Right atrium auricular region (tissue), 2 donors: ENCODE results near the gene CRYBA1. TPM values are rescaled to one million over a fixed set of nuclear protein-coding genes. Genes with fewer than 3 reads are reported as not detected.

Experiments
- DNase-seq: peaks from one replicate; pipeline ENCODE4 v3.0.0-alpha.2; 2019; ENCODE audit warnings: low spot score
- H3K27ac ChIP-seq, 2 donors: fragments of 200-600 bp; sonication (generic); 1 replicate in 1 of 2; 2 replicates in 1 of 2; pipeline ENCODE4 v1.5.1; 2016 to 2019
- H3K27me3 ChIP-seq, 2 donors: fragments of 200-600 bp; sonication (generic); one replicate each; pipeline versions ENCODE4 v1.5.1 to v1.6.0; 2017 to 2019
- H3K36me3 ChIP-seq: fragments of 200-600 bp; sonication (generic); one replicate; pipeline ENCODE4 v1.5.1; 2016
- H3K4me1 ChIP-seq, 2 donors: fragments of 200-600 bp; sonication (generic); one replicate each; pipeline versions ENCODE4 v1.5.1 to v1.6.0; 2017 to 2019
- H3K4me3 ChIP-seq, 2 donors: fragments of 200-600 bp; sonication (generic); 1 replicate in 1 of 2; 2 replicates in 1 of 2; pipeline ENCODE4 v1.5.1; 2017 to 2019; ENCODE audit warnings: mild to moderate bottlenecking in 1 of 2, moderate library complexity in 1 of 2
- H3K9me3 ChIP-seq, 2 donors: fragments of 200-600 bp; sonication (generic); one replicate each; pipeline ENCODE4 v1.5.1; 2019
- CTCF ChIP-seq, 2 donors: fragments of 200-600 bp; sonication (generic); IDR thresholded peaks; one replicate each; pipeline ENCODE4 v1.5.1; 2019; ENCODE audit warnings: antibody characterized with exemption in 2 of 2
- total RNA-seq, 2 donors: library from RNA; depleted of rRNA; stranded (reverse); fragments of >200 nt; gene quantifications; one replicate each; pipeline ENCODE4 v1.1.0, GENCODE V29; 2016

The CRYBA1 gene
- total RNA-seq, 2 donors from 2014 or later, result not detected

DNA sequence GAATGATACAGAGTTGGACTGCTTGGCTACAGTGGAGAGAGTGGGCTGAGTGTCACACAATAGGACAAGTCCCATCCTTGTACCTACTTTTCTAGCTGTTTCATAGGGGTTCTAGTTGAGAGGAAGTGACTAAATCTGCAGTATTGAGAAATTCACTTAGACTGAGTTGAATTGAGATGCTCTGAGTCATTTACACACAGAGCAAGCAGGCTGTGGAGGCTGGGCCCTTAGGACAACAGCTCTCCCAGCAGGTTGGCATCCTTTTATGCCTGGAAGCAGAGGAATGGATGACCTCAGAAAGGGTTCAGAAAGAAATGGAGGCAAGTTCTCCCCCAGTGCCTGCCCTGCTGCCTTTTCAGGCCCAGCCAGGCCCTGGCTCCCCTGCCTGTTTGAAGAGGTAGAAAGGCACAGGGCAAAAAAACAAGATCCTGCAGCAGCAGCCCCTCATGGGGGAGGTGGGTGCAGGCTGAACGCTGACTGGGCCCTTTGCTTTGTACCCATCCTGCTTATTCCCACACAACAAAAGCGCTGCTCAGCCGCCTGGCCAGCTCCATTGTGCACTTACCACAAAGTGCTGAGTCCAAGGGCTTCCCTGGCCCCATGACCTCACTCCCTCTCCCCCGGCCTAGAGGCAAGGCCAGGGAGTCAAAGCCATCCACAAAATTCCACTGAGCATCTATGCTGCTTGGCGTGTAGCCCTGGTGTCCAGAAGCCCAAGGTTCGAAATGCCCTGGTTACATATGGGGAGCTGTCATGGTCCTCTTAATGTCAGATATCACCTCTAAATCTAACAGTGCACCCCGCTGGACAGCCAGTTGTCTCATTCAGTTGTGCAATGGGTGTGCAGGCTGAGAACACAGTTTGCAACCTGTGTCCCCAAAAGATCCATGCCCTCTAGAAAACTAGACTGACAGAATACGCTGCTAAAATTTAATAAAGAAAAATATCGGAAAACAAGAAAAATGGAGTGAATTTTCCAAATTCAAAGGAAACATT lies 5.4 kb upstream of the CRYBA1 start:
- DNase-seq, result peak; percentile 71
- TF ChIP-seq CTCF (IDR thresholded peaks at IDR 0.05), result no peak
- H3K4me1 ChIP-seq, result no peaks in the 10 kb centered on the region
- H3K36me3 ChIP-seq, result no peaks in the 10 kb centered on the region
- no peaks in the 10 kb centered on the region for H3K9me3 ChIP-seq
- H3K4me3 ChIP-seq, result no peak overlapping the region
- no peaks in the 10 kb centered on the region for H3K27me3 ChIP-seq
- H3K27ac ChIP-seq, result peak overlapping the region in 1 of 2 donors; percentile 46

GRCh38 chr17:29242051-29242450 lies 4.6 kb upstream of the CRYBA1 start:
- no peaks in the 10 kb centered on the region for H3K4me1 ChIP-seq
- DNase-seq, result no peak
- no peaks in the 10 kb centered on the region for H3K27me3 ChIP-seq
- no peaks in the 10 kb centered on the region for H3K9me3 ChIP-seq
- no peaks in the 10 kb centered on the region for H3K36me3 ChIP-seq
- H3K27ac ChIP-seq, result no peak overlapping the region
- no peak for TF ChIP-seq CTCF (IDR thresholded peaks at IDR 0.05)
- no peak overlapping the region for H3K4me3 ChIP-seq

GRCh38 chr17:29242790-29243189 lies 3.9 kb upstream of the CRYBA1 start:
- no peak for TF ChIP-seq CTCF (IDR thresholded peaks at IDR 0.05)
- no peaks in the 10 kb centered on the region for H3K9me3 ChIP-seq
- DNase-seq, result no peak
- no peaks in the 10 kb centered on the region for H3K36me3 ChIP-seq
- no peak overlapping the region for H3K4me3 ChIP-seq
- no peaks in the 10 kb centered on the region for H3K27me3 ChIP-seq
- no peaks in the 10 kb centered on the region for H3K4me1 ChIP-seq
- no peak overlapping the region for H3K27ac ChIP-seq

DNA sequence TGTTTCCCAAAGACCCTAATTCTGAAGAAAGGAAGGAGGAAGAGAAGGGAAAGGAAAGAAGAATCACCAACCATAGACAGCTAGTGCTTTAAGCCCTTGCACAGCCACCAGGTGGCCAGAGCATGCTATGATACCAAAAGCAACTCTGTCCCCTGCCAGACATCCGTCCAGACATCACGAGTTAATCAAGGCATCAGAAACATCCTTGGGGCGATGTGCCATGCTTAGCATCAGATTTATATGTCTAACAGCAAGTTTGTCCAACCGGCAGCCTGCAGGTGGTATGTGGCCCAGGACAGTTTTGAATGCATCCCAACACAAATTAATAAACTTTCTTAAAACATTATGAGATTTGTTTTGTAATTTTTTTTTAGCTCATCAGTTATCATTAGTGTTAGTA lies 2.9 kb upstream of the CRYBA1 start:
- Histone ChIP-seq H3K27ac (no peak overlapping the region), H3K9me3 (no peaks in the 10 kb centered on the region), H3K36me3 (no peaks in the 10 kb centered on the region), H3K4me1 (no peaks in the 10 kb centered on the region), H3K4me3 (no peak overlapping the region), H3K27me3 (no peaks in the 10 kb centered on the region)
- no peak for DNase-seq
- TF ChIP-seq CTCF (IDR thresholded peaks at IDR 0.05), result peak in 1 of 2 donors; percentile 41

GRCh38 chr17:29245401-29245800 lies 1.3 kb upstream of the CRYBA1 start:
- Histone ChIP-seq H3K4me1 (no peaks in the 10 kb centered on the region), H3K4me3 (no peak overlapping the region), H3K27me3 (no peaks in the 10 kb centered on the region), H3K36me3 (no peaks in the 10 kb centered on the region), H3K9me3 (no peaks in the 10 kb centered on the region), H3K27ac (no peak overlapping the region)
- no peak for DNase-seq
- TF ChIP-seq CTCF (IDR thresholded peaks at IDR 0.05), result no peak
